Ectodermal cell (in vitro differentiated cells): ENCODE measurements around the gene CCDC192.
"Not testable (repeated sequence)": the region's sequence is repeated elsewhere in the genome, so short reads cannot be mapped to it uniquely, and the experiment has no call there.

Experiments used
- H3K27ac ChIP-seq: 2 replicates; pipeline ENCODE4 v1.7.0; 2013; ENCODE audit warnings: mild to moderate bottlenecking, low read depth, low read length; ENCODE audit not compliant: insufficient read depth, poor library complexity, severe bottlenecking
- H3K27me3 ChIP-seq: 2 replicates; pipeline ENCODE4 v1.7.0; 2013; ENCODE audit warnings: mild to moderate bottlenecking, low read length; ENCODE audit not compliant: insufficient read depth, control insufficient read depth, poor library complexity, severe bottlenecking
- H3K36me3 ChIP-seq: one replicate; pipeline ENCODE4 v1.7.0; 2013; ENCODE audit warnings: low read length; ENCODE audit not compliant: control insufficient read depth, insufficient read depth
- H3K4me1 ChIP-seq: one replicate; pipeline ENCODE4 v1.7.0; 2013; ENCODE audit warnings: low read length; ENCODE audit not compliant: control insufficient read depth, insufficient read depth
- H3K4me3 ChIP-seq: 2 replicates; pipeline ENCODE4 v1.7.0; 2013; ENCODE audit warnings: low read depth, low read length, control low read depth; ENCODE audit not compliant: insufficient read depth
- H3K9me3 ChIP-seq: 2 replicates; pipeline ENCODE4 v1.7.0; 2013; ENCODE audit warnings: mild to moderate bottlenecking, low read length, moderate library complexity; ENCODE audit not compliant: control insufficient read depth
- WGBS, 2 experiments: methylation state at CpG; one replicate each; pipeline ENCODE4 v1.1.7; 2013; ENCODE audit warnings: missing lambda C conversion rate in 2 of 2; 5-methylcytosine and 5-hydroxymethylcytosine counted together

The CCDC192 gene

DNA sequence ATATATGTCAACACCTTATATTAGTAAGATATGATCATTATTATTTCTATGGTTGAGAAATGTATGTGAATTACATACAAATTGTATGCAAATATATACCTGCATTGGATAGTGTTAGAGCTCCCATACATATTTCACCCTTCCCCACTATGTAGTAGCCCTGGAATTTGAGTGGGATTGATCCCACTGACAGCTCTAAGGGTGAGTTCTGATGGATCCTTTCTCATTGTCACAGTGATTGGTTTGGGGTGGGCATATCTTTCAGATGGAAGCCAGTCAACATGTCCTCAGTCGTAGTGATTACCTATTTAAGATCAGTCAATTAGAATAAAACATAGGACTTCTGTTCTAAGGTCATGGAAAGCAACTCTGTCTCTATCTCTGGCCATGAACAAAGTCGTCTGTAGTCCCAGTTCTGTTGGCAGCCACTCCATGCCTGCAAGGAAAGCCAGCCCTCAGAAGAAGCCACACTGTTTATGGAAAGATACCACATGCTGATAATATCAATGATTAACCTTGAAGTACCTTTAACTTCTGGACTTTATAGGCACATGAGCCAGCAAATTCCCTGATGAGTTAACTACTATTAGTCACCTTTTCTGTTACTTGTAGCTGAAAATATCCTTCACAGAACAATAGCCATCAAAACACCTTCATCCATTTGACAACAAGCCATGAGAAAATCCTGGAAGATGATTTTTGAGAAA is 5.1 kb upstream of the CCDC192 start:
- Histone ChIP-seq H3K27ac (no peak overlapping the region), H3K4me3 (no peak overlapping the region), H3K4me1 (peaks cover 12% of the 10 kb centered on the region), H3K9me3 (no peaks in the 10 kb centered on the region), H3K36me3 (no peaks in the 10 kb centered on the region), H3K27me3 (no peaks in the 10 kb centered on the region)
- 85 to 98% methylated on average over 2 of the region's 2 CpGs for WGBS, 2 experiments

GRCh38 chr5:127699416-127699815 is 3.8 kb upstream of the CCDC192 start:
- WGBS, 2 experiments, result 96 to 98% methylated on average over 5 of the region's 5 CpGs

DNA sequence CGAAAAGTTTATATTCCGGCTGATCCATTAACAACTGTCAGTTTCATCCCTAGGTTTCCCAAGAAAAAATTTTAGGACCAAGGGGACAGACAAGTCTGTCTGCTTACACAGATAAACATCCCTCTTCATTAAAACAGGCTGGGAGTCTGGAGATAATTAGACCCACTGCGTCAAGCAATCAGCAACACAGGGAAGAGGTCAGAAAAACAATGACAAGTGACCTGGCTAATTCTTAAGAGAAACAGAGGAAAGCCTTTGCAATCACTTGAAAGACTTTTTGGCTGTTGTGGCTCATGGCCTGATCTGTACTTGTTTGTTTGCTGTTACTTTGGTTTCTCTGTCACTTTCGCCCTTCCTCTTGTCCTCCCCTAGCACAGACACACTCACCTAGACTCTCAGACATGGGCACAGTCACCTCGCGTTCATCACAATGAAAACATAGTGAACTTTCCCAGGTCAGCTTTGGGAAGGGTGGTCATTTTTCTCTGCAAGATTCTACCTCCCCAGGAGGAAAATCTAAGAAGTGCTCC is 2.9 kb upstream of the CCDC192 start:
- no peak overlapping the region for H3K4me3 ChIP-seq
- no peaks in the 10 kb centered on the region for H3K27me3 ChIP-seq
- H3K36me3 ChIP-seq, result no peaks in the 10 kb centered on the region
- H3K27ac ChIP-seq, result no peak overlapping the region
- peaks cover 20% of the 10 kb centered on the region for H3K4me1 ChIP-seq
- no peaks in the 10 kb centered on the region for H3K9me3 ChIP-seq
- WGBS, 2 experiments, result 70 to 72% methylated on average over 6 of the region's 6 CpGs

More at GRCh38 chr5:127699416-127699815, 3.8 kb upstream of the CCDC192 start:
- Histone ChIP-seq H3K36me3 (no peaks in the 10 kb centered on the region), H3K4me3 (no peak overlapping the region), H3K27ac (no peak overlapping the region), H3K27me3 (no peaks in the 10 kb centered on the region), H3K9me3 (no peaks in the 10 kb centered on the region), H3K4me1 (peaks cover 20% of the 10 kb centered on the region)

DNA sequence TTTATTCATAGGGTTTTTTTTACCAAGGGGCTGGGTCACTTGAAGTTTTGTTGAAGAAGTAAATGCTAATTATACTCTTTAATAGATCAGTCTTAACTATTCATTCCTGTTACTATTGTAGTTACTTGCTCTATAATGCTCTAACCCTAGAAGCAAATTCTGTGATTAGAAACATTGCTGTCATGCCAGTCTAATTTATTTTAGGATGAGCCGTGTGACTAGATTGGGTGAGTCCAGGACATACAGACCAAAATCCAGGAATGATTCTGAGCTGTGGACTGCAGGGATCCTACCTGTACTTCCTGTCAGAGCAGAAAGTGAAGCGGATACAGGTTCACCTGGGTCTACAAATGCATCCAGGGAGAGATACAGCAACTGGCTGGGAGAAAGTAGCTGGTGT is 757 bp upstream of the CCDC192 start:
- Histone ChIP-seq H3K36me3 (no peaks in the 10 kb centered on the region), H3K27me3 (no peaks in the 10 kb centered on the region), H3K27ac (no peak overlapping the region), H3K4me1 (peaks cover 20% of the 10 kb centered on the region), H3K9me3 (no peaks in the 10 kb centered on the region), H3K4me3 (no peak overlapping the region)
- WGBS, 2 experiments, result 96 to 100% methylated on average over 2 of the region's 2 CpGs

- no peaks in the 10 kb centered on the region for H3K36me3 ChIP-seq
- 88 to 92% methylated on average over 4 of the region's 4 CpGs for WGBS, 2 experiments
- H3K4me1 ChIP-seq, result peaks cover 14% of the 10 kb centered on the region
- H3K27ac ChIP-seq, result no peak overlapping the region
- H3K4me3 ChIP-seq, result no peak overlapping the region
- H3K9me3 ChIP-seq, result no peaks in the 10 kb centered on the region
- H3K27me3 ChIP-seq, result no peaks in the 10 kb centered on the region
Observed at GRCh38 chr5:127705120-127705892, 2.1 kb downstream of the CCDC192 start.

GRCh38 chr5:127706691-127707090 is 3.5 kb downstream of the CCDC192 start:
- no peak overlapping the region for H3K4me3 ChIP-seq
- no peaks in the 10 kb centered on the region for H3K27me3 ChIP-seq
- no peak overlapping the region for H3K27ac ChIP-seq
- no peaks in the 10 kb centered on the region for H3K9me3 ChIP-seq
- 90 to 92% methylated on average over 1 of the region's 1 CpG for WGBS, 2 experiments
- H3K4me1 ChIP-seq, result peaks cover 7% of the 10 kb centered on the region
- no peaks in the 10 kb centered on the region for H3K36me3 ChIP-seq

- WGBS, 2 experiments, result 92 to 98% methylated on average over 2 of the region's 3 CpGs
- H3K9me3 ChIP-seq, result no peaks in the 10 kb centered on the region
- H3K4me1 ChIP-seq, result peaks cover 7% of the 10 kb centered on the region
- H3K27me3 ChIP-seq, result no peaks in the 10 kb centered on the region
- H3K36me3 ChIP-seq, result no peaks in the 10 kb centered on the region
- no peak overlapping the region for H3K27ac ChIP-seq
- no peak overlapping the region for H3K4me3 ChIP-seq
Observed at GRCh38 chr5:127707209-127707608, 4.0 kb downstream of the CCDC192 start.

DNA sequence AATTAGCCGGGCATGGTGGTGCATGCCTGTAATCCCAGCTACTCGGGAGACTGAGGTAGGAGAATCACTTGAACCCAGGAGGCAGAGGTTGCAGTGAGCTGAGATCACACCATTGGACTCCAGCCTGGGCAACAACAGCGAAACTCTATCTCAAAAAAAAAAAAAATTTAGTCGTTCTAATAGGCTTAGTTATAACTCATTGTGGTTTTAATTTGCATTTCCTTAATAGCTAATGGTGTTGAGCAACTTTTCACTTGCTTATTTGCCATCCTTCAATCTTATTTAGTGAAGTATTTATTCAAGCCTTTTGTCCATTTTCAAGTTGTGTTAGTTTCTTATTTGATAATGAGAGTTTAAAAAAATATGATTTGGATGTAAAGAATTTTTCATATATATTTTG is 9.9 kb downstream of the CCDC192 start:
- not testable (repeated sequence) for H3K36me3 ChIP-seq, H3K27ac ChIP-seq, H3K4me3 ChIP-seq, H3K4me1 ChIP-seq, H3K9me3 ChIP-seq, H3K27me3 ChIP-seq
- 72 to 100% methylated on average over 3 to 4 of the region's 4 CpGs for WGBS, 2 experiments

DNA sequence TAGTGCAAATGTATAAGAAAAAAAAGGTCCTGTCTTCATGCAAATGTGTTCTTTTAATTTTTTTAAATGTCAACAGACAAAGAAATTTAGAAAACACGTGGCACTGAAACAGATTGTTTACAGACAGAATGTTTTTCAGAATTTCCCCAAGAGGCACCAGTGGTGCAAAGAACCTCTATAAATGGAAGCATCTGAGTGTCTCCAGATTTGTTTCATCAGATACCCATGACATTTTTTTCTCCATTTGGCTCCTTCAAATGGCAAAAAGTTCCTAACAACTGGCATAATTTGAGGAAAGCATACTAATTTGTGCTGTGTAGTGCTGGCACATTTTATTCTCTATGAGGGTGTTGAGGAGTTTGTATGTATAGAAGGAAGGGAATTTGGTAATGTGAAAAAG is 15.0 kb downstream of the CCDC192 start:
- no peaks in the 10 kb centered on the region for H3K4me1 ChIP-seq
- 81 to 92% methylated on average over 1 of the region's 1 CpG for WGBS, 2 experiments
- no peak overlapping the region for H3K27ac ChIP-seq
- H3K36me3 ChIP-seq, result no peaks in the 10 kb centered on the region
- peaks cover 3% of the 10 kb centered on the region for H3K9me3 ChIP-seq
- H3K27me3 ChIP-seq, result no peaks in the 10 kb centered on the region
- H3K4me3 ChIP-seq, result no peak overlapping the region

DNA sequence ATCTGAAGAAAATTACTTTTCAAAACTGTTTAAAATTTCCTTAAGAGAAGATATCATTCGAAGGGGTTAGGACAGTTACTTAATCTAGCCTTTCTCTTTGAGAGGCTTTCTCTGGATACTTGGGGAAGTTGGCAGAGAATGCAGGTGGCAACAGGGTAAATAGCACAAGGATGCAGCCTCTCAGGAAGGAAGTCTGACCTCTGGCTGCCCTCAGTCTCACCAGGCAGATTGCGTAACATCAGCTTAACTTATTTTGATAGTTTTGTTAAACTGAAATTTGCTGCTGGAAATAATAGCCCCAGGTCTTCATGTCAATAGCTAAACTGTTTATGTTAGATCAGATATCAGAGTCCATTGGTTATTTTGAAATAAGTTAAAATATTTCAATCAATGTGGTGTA is 20.4 kb downstream of the CCDC192 start:
- H3K4me1 ChIP-seq, result no peaks in the 10 kb centered on the region
- no peaks in the 10 kb centered on the region for H3K36me3 ChIP-seq
- H3K4me3 ChIP-seq, result no peak overlapping the region
- WGBS, 2 experiments, result 93 to 95% methylated on average over 2 of the region's 2 CpGs
- H3K27ac ChIP-seq, result no peak overlapping the region
- no peaks in the 10 kb centered on the region for H3K27me3 ChIP-seq
- H3K9me3 ChIP-seq, result no peaks in the 10 kb centered on the region
